ENCODE results near the gene RIMS4.

- TF ChIP-seq POLR2AphosphoS5 (IDR thresholded peaks at IDR 0.05) (no peak), CTCF (IDR thresholded peaks at IDR 0.05) (no peak), POLR2A (IDR thresholded peaks at IDR 0.05) (no peak), EP300 (IDR thresholded peaks at IDR 0.05; ENCODE audit: low read depth) (no peak)
These were observed 83.3 kb downstream of the RIMS4 start for GRCh38 chr20:44727039-44727438.
